ENCODE results near the gene NTM.
"Not testable (repeated sequence)": the region's sequence is repeated elsewhere in the genome, so short reads cannot be mapped to it uniquely, and the experiment has no call there.

NTM gene

DNA sequence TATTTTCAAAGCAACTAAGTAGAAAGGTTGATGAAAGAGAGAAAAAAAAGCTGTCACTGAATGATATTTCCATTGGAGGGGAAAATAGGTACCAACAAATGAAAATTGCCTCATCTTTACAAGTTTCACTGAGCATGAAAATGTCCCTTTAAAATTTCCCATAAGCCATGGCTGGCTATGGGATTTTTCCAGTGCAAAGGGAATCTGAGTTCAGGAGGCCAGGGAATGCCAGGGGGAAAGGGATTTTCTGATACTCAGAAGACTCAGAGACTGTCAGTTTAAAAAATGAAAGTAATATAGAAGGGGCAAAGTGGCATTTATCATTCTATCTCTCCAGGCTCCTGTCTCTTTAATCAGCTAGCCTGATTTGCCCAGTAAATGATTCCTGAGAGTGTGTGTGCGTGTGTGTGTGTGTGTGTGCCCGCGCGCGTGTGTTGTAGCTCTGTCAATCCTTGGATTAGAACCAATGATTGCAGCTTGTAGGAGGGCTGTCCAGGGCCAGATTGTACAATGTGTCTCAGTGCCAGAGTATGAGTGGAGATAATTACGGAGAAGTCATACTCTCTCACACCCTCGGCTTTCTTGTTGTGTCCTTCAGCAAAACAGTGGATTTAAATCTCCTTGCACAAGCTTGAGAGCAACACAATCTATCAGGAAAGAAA is at the start of gene NTM:
TSS of gene NTM (plus strand) at position 526 of the 662 bp plus-strand sequence.
- no peak for DNase-seq

DNA sequence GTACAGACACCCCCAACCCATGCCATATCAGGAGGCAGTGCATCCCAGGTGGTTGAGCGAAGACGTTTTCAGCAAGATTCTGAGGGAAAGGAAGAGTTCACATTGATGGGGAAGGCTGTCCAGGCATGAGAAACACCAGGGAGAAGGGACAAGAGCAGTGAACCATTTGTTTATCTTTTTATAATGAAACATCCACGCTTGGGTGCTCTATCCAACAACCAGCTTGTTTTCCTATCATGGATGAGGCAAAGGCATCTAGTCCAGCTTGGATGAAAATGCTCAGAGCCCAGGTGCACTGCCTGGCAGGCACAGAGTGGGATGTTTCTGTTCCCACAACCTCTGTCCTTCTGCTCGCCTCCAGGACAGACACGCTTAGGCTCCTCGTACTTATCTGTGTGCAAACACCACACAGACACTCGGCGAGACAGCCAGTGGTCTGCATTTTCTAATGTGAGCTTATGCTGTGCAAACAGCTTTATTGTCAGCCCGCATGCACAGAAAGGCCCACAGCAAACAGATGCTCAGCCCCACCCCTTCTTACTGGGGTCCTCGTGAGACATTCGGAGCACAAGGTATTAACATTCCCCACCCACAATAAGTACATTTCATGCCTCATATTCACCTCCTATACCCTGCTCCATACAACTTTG is 45.4 kb upstream of the NTM start:
- DNase-seq: no peak

- DNase-seq: no peak
Measured at GRCh38 chr11:131326829-131327228, 43.6 kb upstream of the NTM start.

GRCh38 chr11:131327421-131327820 is 43.0 kb upstream of the NTM start:
- no peak for DNase-seq

- no peak for DNase-seq
Measured at GRCh38 chr11:131328843-131329242, 41.6 kb upstream of the NTM start.

- no peak for DNase-seq
Measured at GRCh38 chr11:131331010-131331409, 39.4 kb upstream of the NTM start.

DNA sequence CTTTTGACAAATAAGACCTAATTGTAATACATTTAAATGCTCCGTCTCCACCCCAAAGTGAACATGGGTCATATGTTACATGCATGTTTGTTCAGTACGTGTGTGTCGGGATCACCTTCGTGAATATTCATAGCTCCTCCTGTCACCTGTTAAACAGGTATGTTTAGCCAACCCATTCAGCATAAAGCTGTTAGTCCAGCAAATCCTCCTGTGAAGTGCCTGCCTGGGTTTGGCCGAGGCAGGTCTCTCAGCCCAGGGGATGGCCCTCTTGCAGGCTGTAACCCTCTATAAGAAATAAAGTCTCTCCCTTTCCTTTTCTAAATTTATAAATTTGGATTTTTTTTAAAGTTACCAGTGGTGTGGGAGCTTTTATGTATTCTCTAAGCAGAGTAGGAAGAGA is 38.9 kb upstream of the NTM start:
- DNase-seq: no peak

- DNase-seq: no peak
Measured at GRCh38 chr11:131334601-131335000, 35.8 kb upstream of the NTM start.

- not testable (repeated sequence) for DNase-seq
Measured at GRCh38 chr11:131341900-131342299, 28.5 kb upstream of the NTM start.

DNA sequence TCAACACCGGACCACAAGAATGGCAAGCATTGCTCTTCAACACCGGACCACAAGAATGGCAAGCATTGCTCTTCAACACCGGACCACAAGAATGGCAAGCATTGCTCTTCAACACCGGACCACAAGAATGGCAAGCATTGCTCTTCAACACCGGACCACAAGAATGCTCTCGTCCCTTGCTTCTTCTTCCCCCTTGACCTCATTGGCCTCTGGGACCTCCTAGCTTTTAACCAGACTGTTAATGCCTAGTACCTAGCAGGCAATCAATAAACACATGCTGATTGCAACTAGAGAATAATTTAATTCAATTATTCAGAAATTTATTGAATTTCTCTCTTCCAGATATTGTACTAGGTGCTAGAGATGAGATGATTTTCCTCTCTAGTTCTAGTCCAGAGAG is 28.0 kb upstream of the NTM start:
- not testable (repeated sequence) for DNase-seq

DNA sequence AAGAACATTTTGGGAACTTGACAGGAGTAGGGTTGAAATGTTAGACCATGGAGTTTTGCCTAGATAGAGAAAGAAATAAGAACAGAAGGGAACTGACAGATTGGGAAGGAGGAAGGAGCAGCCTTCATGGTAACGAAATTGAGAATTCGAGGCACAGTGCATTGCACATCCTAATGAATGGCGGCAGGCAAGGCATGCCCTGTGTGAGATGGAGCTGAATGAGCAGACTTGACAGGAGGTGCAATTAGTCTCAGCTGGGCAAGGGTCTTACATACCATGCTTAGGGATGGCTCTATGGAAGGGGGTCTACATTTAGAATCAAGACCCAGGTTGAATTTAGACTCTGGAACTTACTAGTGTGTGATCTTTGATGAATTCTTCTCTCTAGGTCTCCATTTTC is 25.0 kb upstream of the NTM start:
- no peak for DNase-seq

DNA sequence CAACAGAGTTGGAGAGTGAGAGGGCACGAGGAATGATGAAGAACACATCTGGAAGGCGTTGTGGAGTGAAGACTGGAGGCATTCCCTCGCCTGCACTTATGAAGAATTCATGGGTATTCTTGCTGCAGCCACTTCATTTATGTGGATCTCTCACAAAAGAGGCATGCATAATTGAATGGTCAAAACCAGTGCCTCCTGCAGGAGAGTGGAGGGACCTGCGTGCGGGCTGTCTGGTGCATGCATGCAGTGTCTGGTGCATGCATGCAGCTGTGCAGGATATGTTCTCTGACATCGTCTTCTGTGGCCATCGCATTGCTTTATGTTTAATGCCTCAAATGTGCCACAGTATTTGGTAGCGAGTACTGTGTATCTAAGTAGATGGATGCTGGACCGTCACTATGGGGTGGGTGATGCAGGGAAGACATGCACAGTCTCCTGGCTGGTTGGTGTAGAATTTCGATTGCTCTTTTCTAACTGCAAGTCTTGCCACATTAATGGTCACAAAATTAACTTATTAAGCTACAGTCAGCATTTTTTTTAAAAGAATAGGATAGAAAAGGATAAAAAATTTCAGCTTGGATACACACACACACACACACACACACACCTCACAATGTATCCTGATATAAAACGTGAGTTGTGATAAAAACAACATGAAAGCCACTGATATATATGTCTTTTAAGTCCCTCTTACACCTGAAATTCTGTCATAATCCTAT is 20.9 kb upstream of the NTM start:
- DNase-seq: no peak

GRCh38 chr11:131350872-131351271 is 19.5 kb upstream of the NTM start:
- DNase-seq: no peak

GRCh38 chr11:131351848-131352247 is 18.6 kb upstream of the NTM start:
- no peak for DNase-seq

- no peak for DNase-seq
Measured at GRCh38 chr11:131353766-131354165, 16.6 kb upstream of the NTM start.

GRCh38 chr11:131354251-131354701 is 16.1 kb upstream of the NTM start:
- DNase-seq: no peak

- DNase-seq: no peak
Measured at GRCh38 chr11:131356206-131356605, 14.2 kb upstream of the NTM start.

GRCh38 chr11:131365329-131365930 is 5.0 kb upstream of the NTM start:
- no peak for DNase-seq

DNA sequence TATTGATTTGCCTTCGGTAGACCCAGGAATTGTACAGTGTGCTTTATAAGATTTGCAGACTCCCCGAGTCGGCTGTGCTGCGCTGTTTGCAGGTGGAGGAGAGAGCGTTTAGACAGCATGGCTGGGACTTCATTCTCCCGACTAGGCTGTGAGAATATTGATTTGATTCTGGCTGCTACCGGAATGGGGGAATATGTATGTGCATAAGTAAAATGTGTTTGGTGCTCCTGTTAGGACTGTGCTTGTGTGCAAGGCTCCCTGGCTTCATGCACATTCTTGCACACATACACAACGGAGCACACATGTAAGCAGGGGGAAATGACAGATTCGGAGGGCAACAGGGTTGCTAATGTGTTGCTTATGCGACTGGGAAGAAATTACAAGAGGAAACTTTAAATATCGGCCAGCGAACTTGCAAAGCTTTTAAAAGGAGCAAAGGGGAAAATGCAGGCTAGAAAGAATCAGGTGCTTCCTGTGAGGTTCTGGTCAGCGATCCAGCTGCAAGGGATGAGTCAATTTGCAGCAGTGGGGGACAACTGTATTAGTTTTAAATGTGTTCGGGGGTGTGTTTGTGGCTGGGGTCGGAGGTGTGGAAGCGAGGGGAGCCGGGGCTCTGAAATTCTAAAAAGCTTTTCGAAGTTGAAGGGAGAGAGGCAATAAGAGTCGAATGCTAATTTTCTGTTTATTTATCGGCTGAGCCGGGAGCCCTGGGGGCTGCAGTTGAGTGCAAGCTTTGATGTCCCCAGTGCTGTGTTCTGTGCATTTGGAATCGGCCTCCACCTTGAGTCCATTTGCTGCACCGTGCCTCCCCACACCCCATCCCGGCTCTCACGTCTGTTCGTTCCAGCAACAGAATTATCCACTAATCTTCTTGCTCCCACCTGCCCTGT is 731 bp downstream of the NTM start:
- no peak for DNase-seq

- DNase-seq: no peak
Measured at GRCh38 chr11:131371791-131372104, 1.3 kb downstream of the NTM start.

GRCh38 chr11:131372234-131372962 is 2.0 kb downstream of the NTM start:
- no peak for DNase-seq

- no peak for DNase-seq
Measured at GRCh38 chr11:131373095-131373725, 2.8 kb downstream of the NTM start.

All from activated T-cell treated with anti-CD3 and anti-CD28 coated beads, Interleukin-2, amount 50 U/mL, for 1 hour (primary cell).